GM19372 (cell line): Measurements from ENCODE around the gene FLNC.

Experiments
- ATAC-seq: cut with Tn5 transposase; IDR thresholded peaks from one replicate; pipeline ENCODE4 v1.9.1; 2021; ENCODE audit warnings: mild to moderate bottlenecking, low read depth, moderate library complexity; ENCODE audit not compliant: unreplicated experiment

The FLNC gene

DNA sequence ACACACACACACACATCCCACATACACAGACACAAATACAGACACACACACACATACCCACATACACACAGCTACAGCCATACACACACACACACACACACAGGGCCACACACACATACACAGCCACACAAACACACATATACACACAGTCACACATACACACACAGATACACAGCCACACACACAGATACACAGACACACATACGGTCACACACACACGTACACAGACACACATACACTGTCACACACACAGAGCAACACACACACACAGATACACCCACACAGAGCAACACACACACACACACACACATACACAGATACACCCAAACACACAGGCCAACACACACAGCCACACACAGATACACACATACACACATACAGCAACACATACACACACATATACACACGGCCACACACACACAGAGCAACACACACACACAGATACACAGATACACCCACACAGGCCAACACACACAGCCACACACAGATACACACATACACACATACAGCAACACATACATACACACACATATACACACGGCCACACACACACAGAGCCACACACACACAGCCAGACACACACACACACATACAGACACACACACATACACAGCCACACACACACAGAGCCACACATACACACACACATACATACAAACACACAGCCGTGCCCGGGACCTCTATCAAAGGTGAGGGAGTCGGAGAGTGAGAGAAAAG is 58.0 kb downstream of the FLNC start:
- ATAC-seq: no peak

DNA sequence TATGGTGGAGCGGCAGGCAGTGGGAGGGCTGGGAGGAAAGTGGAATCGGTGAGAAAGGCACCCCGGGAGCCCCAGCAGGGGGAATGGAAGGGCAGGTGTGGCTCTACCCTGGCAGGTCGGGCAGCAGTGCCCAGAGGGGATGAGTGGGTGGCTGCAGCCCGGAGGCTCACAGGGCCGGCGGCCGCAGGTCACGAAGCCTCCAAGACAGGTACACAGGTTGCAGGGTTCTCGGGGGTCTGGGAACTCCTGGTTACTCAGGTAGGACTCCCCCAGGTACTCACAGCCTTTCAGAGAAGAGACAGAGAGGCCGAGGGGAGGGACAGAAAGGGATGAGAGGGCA is 58.5 kb downstream of the FLNC start:
- no peak for ATAC-seq

- ATAC-seq: no peak
Measured at GRCh38 chr7:128889121-128889520, 58.9 kb downstream of the FLNC start.

DNA sequence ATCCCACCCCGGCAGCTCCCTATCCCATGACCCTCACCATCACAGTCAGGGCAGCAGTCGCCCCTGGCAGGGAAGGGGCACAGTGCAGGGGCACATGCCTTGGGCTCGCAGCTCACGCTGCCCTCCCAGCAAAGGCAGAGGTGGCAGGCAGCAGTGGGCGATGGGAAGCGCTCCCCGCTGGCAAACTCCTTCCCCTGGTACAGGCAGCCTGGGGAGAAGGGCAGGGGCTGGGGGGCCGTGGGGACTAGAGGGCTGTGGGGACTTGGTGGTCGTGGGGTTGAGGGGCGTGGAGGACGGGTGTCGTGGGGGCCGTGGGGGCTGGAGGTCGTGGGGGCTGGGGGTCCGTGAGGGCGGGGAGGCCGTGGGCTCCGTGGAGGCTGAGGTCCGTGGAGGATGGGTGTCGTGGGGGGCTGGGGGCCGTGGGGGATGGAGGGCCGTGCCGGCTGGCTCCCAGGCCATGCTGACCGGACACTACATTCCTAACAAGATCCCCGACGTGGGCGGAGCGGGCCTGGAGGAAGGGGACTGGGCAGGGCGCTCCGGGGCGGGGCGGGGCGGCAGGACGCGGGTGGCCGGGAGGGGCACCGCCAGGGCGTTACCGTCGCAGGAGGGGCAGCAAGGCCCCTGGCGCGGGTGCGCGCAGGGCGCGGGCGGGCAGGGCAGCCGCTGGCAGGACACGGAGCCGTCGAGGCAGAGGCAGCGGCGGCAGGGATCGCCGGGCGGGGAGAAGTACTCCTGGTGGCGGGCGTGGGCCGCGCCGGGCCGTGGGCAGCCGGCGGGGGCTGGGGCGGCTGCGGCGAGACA is 60.3 kb downstream of the FLNC start:
- no peak for ATAC-seq

- no peak for ATAC-seq
Measured at GRCh38 chr7:128891110-128891941, 61.1 kb downstream of the FLNC start.

GRCh38 chr7:128891942-128892269 is 61.7 kb downstream of the FLNC start:
- no peak for ATAC-seq

- no peak for ATAC-seq
Measured at GRCh38 chr7:128892521-128893250, 62.5 kb downstream of the FLNC start.

- ATAC-seq: no peak
Measured at GRCh38 chr7:128893251-128894100, 63.3 kb downstream of the FLNC start.

DNA sequence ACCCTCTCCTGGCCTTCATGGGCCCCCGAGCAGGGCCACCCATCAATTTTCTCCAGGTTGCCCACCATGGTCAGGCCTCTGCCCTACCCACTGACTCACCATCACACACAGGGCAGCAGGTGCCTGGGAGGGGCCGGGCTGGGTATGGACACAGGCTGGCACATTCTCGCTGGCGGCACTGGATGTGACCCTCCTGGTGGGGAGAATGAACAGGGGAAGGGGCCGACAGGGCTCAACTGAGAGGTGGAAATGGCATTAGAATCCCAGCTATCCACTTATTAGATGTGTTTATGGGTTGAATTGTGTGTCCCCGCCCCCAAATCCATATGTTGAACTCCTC is 63.9 kb downstream of the FLNC start:
- ATAC-seq: no peak

GRCh38 chr7:128895320-128895719 is 65.1 kb downstream of the FLNC start:
- ATAC-seq: no peak

GRCh38 chr7:128899392-128899791 is 69.2 kb downstream of the FLNC start:
- no peak for ATAC-seq

GRCh38 chr7:128900237-128900636 is 70.0 kb downstream of the FLNC start:
- no peak for ATAC-seq

DNA sequence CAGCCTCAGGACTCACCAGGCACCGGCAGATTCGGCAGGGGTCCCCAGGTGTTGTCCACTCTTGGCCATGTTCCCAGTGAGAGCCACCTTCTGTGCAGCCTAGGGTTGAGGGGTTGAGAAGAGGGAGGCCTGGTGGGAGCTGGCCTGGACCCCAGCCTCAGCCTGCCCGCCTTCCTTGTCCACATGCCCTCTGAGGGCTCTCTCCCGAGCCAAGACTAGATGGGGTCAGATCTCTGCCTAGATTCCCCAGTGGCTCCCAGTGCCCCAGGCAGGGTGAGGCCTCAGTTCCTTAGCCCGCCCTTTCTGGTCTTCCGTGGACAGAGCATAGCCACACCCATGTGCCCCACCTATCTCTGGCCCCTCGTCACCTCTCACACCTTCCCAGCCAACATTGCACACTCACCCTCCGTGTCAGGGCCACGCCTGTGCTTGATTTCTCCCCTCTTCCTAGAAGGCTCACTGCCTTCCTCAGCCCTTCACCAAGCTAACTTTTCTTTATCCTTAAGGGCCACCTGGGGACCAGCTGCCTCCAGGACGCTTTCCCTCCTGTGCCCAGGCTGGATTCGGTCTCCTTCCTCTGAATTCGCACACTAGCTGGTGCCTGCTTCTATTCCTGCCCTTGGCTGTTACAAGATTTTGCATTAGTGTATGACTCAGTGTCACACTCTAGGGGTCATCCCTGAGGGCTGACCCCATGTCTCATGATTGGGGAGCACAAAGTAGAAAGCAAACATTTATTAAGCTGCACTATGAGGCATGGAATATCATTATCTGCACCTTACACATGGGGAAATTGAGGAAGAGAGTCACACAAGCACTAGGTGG is 72.8 kb downstream of the FLNC start:
- ATAC-seq: no peak

- ATAC-seq: no peak
Measured at GRCh38 chr7:128903621-128904361, 73.6 kb downstream of the FLNC start.

DNA sequence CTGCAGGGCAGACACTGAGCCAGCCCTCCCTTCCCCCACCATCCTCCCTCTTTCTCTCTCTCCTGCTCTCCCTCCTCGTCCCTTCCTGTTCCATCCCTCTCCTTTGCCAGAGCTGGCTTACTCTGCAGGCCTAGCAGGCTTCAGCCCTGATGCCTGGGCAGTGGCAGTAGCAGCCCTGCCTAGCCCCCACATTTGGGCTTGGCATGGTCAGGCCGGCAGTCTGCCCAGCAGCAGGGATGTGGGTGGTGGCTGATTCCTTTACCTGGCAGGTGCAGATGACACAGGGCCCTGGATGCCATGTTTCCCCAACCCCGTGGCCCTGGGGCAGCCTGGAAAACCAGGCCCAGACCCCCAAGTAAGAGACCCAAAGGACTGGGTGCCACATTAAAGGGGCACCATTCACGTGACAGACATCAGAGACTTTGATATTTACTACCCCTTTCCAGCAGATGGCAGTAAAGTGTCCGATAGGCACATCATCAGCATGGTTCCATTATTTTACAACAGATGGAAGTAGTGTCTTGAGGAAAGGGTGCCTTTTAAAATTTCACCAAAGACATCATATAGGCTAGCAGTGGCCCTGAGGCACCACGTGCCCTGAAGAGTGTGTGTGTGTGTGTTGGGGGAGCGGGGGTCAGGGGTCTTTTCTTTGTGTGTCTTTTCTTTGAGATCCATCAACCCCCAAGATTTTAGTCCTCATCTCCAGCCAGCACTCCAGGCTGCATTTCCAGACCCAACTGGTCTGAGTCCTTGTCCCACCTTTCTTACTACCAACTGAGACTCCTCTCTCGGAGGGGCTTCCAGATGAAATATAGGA is 74.4 kb downstream of the FLNC start:
- no peak for ATAC-seq

DNA sequence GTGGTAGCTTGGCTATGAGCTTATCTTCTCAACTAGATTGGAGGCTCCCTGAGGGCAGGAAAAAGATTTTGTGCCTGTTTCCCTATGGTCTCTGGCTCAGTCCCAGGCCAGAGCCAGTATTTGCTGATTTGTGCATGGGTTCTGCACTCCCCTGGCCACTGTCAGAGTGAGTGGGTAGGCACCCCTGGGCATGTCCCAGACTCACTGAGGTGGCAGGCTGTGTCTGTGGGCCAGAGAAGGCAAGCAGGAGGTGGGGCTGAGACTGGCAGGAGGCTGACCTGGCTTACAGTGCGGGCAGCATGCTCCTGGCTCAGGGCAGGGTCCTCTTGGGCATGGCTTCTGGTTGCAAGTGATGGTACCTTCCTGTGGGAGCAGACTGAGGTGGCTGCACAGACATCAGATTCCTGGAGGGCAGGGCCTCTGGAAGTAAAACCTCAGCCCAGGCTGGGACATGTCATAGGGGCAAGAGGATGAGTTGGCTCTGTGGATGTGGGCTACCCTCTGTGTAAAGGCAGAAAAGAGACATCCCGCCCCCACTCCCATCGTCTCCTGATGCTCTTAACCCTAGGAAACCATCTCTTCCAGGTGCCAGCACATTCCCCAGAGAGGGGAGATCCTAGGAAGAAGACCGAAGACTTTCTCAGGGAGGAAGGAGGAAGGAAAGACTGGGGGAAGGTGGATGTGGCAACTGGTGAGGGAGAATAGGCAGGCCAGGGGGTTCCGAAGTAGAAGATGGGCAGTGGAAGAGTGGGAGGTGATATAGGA is 76.0 kb downstream of the FLNC start:
- no peak for ATAC-seq
